ENCODE measurements around the gene NEO1. TPM values are rescaled to one million over a fixed set of nuclear protein-coding genes. Genes with fewer than 3 reads are reported as not detected.
A peak's percentile ranks its signal among the peaks of the same experiment; 100 is the strongest.

The NEO1 gene
- total and polyA plus RNA-seq, 11 donors: 4.4 to 31.5 (median 11.9) TPM

DNA sequence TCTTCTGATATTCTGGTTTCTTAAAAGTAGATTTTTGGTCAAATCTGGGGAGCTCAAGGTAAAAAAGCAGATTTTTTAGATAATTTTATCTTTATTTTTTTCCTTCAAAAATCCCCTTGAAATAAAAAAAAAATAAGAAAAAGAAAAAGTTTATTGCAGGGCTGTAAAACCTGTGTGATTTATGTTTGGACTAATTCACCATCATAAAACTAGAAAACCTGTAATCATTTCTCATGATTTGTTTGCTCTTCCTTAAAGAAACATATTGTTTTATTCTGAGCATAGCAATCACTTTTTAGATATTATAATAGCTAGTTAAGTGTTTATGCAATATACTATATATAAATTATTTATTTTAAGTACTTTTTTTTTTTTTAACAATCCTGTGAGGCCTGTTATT is 68.0 kb downstream of the NEO1 start:
- no peak for ATAC-seq
- no peak for TF ChIP-seq POLR2A (IDR thresholded peaks at IDR 0.05)
- TF ChIP-seq, protein P1, sequence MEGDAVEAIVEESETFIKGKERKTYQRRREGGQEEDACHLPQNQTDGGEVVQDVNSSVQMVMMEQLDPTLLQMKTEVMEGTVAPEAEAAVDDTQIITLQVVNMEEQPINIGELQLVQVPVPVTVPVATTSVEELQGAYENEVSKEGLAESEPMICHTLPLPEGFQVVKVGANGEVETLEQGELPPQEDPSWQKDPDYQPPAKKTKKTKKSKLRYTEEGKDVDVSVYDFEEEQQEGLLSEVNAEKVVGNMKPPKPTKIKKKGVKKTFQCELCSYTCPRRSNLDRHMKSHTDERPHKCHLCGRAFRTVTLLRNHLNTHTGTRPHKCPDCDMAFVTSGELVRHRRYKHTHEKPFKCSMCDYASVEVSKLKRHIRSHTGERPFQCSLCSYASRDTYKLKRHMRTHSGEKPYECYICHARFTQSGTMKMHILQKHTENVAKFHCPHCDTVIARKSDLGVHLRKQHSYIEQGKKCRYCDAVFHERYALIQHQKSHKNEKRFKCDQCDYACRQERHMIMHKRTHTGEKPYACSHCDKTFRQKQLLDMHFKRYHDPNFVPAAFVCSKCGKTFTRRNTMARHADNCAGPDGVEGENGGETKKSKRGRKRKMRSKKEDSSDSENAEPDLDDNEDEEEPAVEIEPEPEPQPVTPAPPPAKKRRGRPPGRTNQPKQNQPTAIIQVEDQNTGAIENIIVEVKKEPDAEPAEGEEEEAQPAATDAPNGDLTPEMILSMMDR (IDR thresholded peaks at IDR 0.05): no peak

DNA sequence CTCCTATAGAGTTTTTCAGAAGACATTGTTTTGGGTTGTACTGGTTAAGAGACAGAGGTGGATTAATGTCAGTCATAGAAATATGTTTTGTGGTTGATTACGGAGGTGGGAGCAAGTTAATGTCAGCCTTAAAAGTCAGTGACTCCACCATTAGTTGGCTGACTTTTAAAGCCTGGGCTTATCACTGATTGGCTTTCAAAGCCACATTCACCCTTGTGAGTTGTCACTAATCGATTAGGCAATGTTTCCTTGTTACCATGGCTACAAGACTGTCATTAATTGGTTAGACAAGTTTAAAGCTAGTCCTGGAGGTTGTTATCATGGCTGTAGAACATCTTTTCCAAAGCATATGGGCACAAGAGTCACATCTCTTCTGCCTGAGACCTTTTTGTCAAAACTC is 73.0 kb downstream of the NEO1 start:
- no peaks in the 10 kb centered on the region for H3K9me3 ChIP-seq
- ATAC-seq: no peak
- no peaks in the 10 kb centered on the region for H3K27me3 ChIP-seq
- 69 to 80% (median 74%) methylated on average over 2 of the region's 2 CpGs for WGBS, 4 donors
- intact Hi-C loops (cut with DNase I): no loop called here
- peaks cover 0 to 24% (median 2%) of the 10 kb centered on the region in 9 donors for H3K36me3 ChIP-seq
- DNase-seq: no peak
- TF ChIP-seq, protein P1 (IDR thresholded peaks at IDR 0.05): no peak
- no peak for TF ChIP-seq POLR2A (IDR thresholded peaks at IDR 0.05)
- no peak overlapping the region for H3K4me3 ChIP-seq
- no peaks in the 10 kb centered on the region for H3K4me1 ChIP-seq
- no peak overlapping the region for H3K27ac ChIP-seq

More for the DNA sequence above, 68.0 kb downstream of the NEO1 start:
- no peak overlapping the region for H3K27ac ChIP-seq
- no peaks in the 10 kb centered on the region for H3K27me3 ChIP-seq
- no peak for DNase-seq
- H3K4me3 ChIP-seq: no peak overlapping the region
- no peaks in the 10 kb centered on the region for H3K4me1 ChIP-seq
- H3K36me3 ChIP-seq: peaks cover 0 to 21% (median 2%) of the 10 kb centered on the region in 9 donors
- intact Hi-C loops (cut with DNase I): no loop called here
- no peaks in the 10 kb centered on the region for H3K9me3 ChIP-seq

DNA sequence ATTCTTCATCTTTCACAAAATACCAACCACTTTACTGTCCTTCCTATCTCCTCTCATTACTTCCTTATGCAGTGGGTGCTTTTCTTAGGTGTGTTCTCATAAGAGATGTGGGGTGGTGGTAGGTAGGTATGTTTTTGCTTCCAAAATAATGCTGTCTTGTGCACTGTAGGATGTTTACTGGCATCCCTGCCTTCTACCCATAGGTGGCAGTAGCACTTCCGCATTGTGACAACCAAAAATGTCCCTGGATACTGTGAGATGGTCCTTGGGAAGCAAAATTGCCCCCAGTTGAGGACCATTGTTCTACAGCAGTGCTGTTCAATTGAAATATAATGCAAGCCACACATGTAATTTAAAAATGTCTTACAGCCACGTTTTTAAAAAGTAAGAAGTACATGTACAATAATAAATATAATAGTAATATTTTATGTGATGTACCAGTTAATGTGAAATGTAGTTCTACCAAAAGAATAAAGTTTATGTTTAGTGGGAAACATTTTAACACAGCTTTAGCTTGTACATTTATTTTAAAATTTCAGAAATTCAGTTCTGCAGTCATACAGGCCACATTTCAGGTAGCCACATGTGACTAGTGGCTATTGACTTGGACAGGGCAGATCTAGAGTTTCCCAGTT is 75.2 kb downstream of the NEO1 start:
- ATAC-seq (no peak), DNase-seq (no peak)
- H3K36me3 ChIP-seq: peaks cover 0 to 23% (median 2%) of the 10 kb centered on the region in 9 donors
- intact Hi-C loops (cut with DNase I): no loop called here
- H3K27ac ChIP-seq: no peak overlapping the region
- H3K4me3 ChIP-seq: no peak overlapping the region
- TF ChIP-seq POLR2A (IDR thresholded peaks at IDR 0.05): no peak
- TF ChIP-seq, protein P1 (IDR thresholded peaks at IDR 0.05): peak; percentile 36 to 68 (median 56)
- no peaks in the 10 kb centered on the region for H3K27me3 ChIP-seq
- H3K4me1 ChIP-seq: no peaks in the 10 kb centered on the region
- no peaks in the 10 kb centered on the region for H3K9me3 ChIP-seq
- WGBS, 4 donors: 78 to 94% (median 86%) methylated on average over 2 of the region's 2 CpGs

DNA sequence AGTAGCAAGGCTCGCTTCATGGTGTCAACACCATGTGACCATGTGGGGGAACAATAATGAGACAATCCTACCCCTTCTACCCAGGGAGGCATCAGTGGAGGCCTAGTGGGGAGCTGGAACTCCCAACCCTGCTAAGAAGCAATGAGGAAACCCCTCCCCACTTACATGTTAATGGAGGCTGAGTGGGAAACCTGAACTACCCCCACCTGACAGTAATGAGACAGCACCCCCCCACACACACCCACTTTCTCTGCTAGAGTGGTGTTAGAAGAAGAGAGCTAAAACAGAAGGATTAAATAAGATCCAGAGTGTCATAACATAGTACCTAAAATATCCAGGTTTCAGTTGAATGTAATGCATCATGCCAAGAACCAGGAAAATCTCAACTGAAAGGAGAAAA is 78.6 kb downstream of the NEO1 start:
- H3K36me3 ChIP-seq: peaks cover 0 to 19% (median 2%) of the 10 kb centered on the region in 9 donors
- intact Hi-C loops (cut with DNase I): no loop called here
- ATAC-seq (no peak), DNase-seq (no peak)
- no peaks in the 10 kb centered on the region for H3K4me1 ChIP-seq
- TF ChIP-seq POLR2A (IDR thresholded peaks at IDR 0.05): no peak
- TF ChIP-seq, protein P1 (IDR thresholded peaks at IDR 0.05): no peak
- H3K27me3 ChIP-seq: no peaks in the 10 kb centered on the region
- no peak overlapping the region for H3K27ac ChIP-seq
- H3K9me3 ChIP-seq: no peaks in the 10 kb centered on the region
- 90 to 100% (median 96%) methylated on average over 1 of the region's 1 CpG for WGBS, 4 donors
- H3K4me3 ChIP-seq: no peak overlapping the region
